ENCODE results near the gene TRMT11. TPM values are rescaled to one million over a fixed set of nuclear protein-coding genes. Genes with fewer than 3 reads are reported as not detected.

Gene TRMT11
- total and polyA plus RNA-seq, 9 donors: 10.7 to 29.9 (median 23.9) TPM

- Histone ChIP-seq H3K27me3 (no peaks in the 10 kb centered on the region), H3K4me3 (no peak overlapping the region), H3K9me3 (no peaks in the 10 kb centered on the region), H3K27ac (no peak overlapping the region), H3K36me3 (no peaks in the 10 kb centered on the region), H3K4me1 (ENCODE audit: insufficient read depth) (no peaks in the 10 kb centered on the region)
- no peak for TF ChIP-seq EP300 (IDR thresholded peaks at IDR 0.05)
- no peak for TF ChIP-seq POLR2A (IDR thresholded peaks at IDR 0.05)
- TF ChIP-seq CTCF (IDR thresholded peaks at IDR 0.05): no peak
- DNase-seq: no peak
- intact Hi-C loops (cut with DNase I): no loop called here
- 53 to 82% (median 67%) methylated on average over 2 of the region's 2 CpGs for WGBS, 3 donors
Observed at GRCh38 chr6:126026001-126026400, 39.7 kb downstream of the TRMT11 start.

- no peaks in the 10 kb centered on the region for H3K4me1 ChIP-seq (ENCODE audit: insufficient read depth)
Observed at GRCh38 chr6:126027601-126028000, 41.3 kb downstream of the TRMT11 start.

GRCh38 chr6:126030045-126030444 is 43.7 kb downstream of the TRMT11 start:
- no peaks in the 10 kb centered on the region for H3K4me1 ChIP-seq (ENCODE audit: insufficient read depth)
- TF ChIP-seq POLR2A (IDR thresholded peaks at IDR 0.05) (no peak), CTCF (IDR thresholded peaks at IDR 0.05) (no peak), EP300 (IDR thresholded peaks at IDR 0.05) (no peak)
- WGBS, 3 donors: 19 to 41% (median 25%) methylated on average over 2 of the region's 2 CpGs
- no peaks in the 10 kb centered on the region for H3K9me3 ChIP-seq
- no peaks in the 10 kb centered on the region for H3K36me3 ChIP-seq
- intact Hi-C loops (cut with DNase I): no loop called here
- no peak overlapping the region for H3K27ac ChIP-seq
- H3K27me3 ChIP-seq: no peaks in the 10 kb centered on the region
- no peak overlapping the region for H3K4me3 ChIP-seq
- no peak for DNase-seq

More at GRCh38 chr6:126027601-126028000, 41.3 kb downstream of the TRMT11 start:
- Histone ChIP-seq H3K4me3 (no peak overlapping the region), H3K27me3 (no peaks in the 10 kb centered on the region), H3K36me3 (no peaks in the 10 kb centered on the region), H3K27ac (no peak overlapping the region), H3K9me3 (no peaks in the 10 kb centered on the region)
- intact Hi-C loops (cut with DNase I): no loop called here
- TF ChIP-seq EP300 (IDR thresholded peaks at IDR 0.05): no peak
- TF ChIP-seq POLR2A (IDR thresholded peaks at IDR 0.05): no peak
- no peak for TF ChIP-seq CTCF (IDR thresholded peaks at IDR 0.05)
- DNase-seq: no peak

GRCh38 chr6:126033696-126034095 is 47.4 kb downstream of the TRMT11 start:
- 1 to 5% (median 2%) methylated on average over 3 of the region's 3 CpGs for WGBS, 3 donors
- DNase-seq: peak in 2 of 5 donors; percentile 8 to 33

More at GRCh38 chr6:126033696-126034095, 47.4 kb downstream of the TRMT11 start:
- no peaks in the 10 kb centered on the region for H3K9me3 ChIP-seq
- H3K27ac ChIP-seq: no peak overlapping the region
- intact Hi-C loops (cut with DNase I): no loop called here
- no peaks in the 10 kb centered on the region for H3K4me1 ChIP-seq (ENCODE audit: insufficient read depth)
- TF ChIP-seq CTCF (IDR thresholded peaks at IDR 0.05) (peak in 1 of 3 donors; percentile 15), EP300 (IDR thresholded peaks at IDR 0.05) (no peak), POLR2A (IDR thresholded peaks at IDR 0.05) (no peak)
- no peaks in the 10 kb centered on the region for H3K36me3 ChIP-seq
- H3K27me3 ChIP-seq: no peaks in the 10 kb centered on the region
- H3K4me3 ChIP-seq: no peak overlapping the region

All from ovary (tissue), 9 donors.